HT-29 (cell line): ENCODE measurements around the gene TBCD. TPM values are rescaled to one million over a fixed set of nuclear protein-coding genes. Genes with fewer than 3 reads are reported as not detected.

Experiments used
- DNase-seq: peaks from one replicate; pipeline ENCODE4 v3.0.0-alpha.2; 2015; ENCODE audit warnings: low spot score
- total RNA-seq: library from RNA; depleted of rRNA; stranded (reverse); fragments of >200 nt; shearing (Covaris generic); gene quantifications from 2 replicates; pipeline ENCODE4 v1.2.3, GENCODE V29; 2014

The TBCD gene
- total RNA-seq, 1 experiment from 2014 or later, result 72.0 TPM

DNA sequence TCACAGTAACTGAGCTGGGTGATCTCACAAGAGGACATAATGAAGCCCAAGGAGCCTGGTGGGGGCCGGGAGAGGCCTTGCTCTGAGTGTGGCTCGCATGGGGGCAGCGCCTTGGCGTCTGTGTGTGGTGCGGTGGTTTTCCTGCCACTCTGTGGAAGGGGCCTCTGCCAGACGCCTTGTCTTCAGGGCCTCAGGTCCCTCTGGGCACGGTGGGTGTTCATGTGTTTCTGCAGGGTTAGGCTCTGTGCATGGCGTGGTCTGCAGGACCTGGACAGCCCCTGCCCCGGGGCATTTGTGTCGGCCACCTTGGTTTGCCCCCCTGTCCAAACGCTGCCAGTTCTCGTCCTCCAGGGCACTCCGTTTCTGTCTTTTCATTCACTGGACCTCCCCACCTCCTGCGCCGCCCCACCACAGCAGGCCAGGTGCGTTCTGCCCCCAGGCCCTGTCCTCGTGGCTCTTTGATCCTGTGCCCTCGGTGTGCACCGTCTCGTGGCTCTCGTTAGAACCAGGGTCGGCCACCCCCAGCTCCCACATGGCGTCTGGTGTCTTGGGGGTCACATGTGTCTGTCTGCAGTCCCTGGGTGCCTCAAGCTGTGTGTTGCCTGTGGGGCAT is 131.7 kb downstream of the TBCD start:
- DNase-seq, result no peak

GRCh38 chr17:82884341-82884969 is 132.6 kb downstream of the TBCD start:
- DNase-seq, result no peak

GRCh38 chr17:82884970-82885353 is 133.1 kb downstream of the TBCD start:
- DNase-seq, result no peak

DNA sequence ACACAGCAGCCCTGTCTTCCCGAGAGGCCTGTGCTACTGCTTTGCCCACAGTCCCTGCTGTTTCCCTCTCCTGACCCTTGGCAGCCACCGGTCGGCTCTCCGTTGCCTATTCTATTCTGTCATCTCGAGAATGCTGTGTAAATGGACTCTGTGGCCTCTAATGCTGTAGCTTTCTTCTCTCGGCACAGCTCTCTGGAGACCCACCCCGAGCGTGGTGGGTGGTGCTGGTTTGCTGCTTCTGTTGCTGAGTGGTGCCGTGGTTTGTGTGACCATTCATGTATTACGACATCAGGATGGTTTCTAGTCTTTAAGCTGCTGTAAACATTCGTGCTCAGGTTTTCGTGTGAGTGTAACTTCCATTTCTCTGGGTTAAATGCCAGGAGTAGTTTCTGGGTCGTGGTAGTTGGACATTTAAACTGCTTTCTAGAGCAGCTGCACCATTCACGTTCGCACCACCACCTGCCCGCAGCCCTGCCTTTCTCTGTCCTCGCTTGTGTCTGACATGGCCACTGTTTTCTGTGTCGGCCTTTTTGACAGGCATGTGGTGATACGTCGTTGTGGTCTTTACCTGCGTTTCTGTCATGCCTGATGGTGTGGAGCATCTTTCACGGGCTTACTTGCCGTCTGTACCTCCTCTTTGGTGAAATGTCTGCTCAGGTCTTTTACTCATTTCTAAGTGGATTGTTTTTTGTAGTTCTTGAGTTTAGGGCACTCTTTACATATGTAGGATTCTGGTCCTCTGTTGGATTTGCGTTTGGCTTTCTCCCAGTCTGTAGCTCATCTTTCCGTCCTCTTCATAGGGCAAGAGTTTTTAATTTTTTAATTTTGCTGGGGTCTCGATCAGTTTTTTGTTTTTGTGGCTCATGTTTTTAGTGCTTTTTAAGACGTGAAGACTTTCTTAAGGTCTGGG is 135.6 kb downstream of the TBCD start:
- peak; percentile 54 for DNase-seq

GRCh38 chr17:82888583-82889495 is 137.0 kb downstream of the TBCD start:
- DNase-seq, result peak; percentile 87

GRCh38 chr17:82889496-82890338 is 137.9 kb downstream of the TBCD start:
- DNase-seq, result peak; percentile 98

DNA sequence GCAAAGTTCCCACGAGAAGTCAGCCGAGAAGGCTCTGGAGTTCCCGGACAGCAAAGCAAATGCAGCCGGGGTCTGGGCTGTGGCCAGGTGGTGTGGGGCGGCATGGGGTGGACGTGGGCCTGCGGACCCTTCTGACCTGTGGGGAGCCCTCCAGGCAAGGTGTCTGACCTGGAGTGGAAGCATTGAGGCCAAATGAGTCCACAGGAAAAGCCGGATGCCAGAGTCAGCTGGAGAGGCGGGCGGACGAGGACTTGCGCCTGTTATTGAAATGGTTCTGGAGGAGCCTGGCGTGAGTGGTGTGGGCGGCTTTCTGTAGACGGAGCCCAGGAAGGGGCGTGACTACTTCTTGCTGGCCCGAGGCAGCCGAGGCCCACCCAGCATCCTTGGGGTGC is 138.5 kb downstream of the TBCD start:
- no peak for DNase-seq

- no peak for DNase-seq
These were observed 139.2 kb downstream of the TBCD start for GRCh38 chr17:82890926-82891678.

- no peak for DNase-seq
These were observed 140.0 kb downstream of the TBCD start for GRCh38 chr17:82891911-82892310.

GRCh38 chr17:82892899-82893565 is 141.2 kb downstream of the TBCD start:
- no peak for DNase-seq

DNA sequence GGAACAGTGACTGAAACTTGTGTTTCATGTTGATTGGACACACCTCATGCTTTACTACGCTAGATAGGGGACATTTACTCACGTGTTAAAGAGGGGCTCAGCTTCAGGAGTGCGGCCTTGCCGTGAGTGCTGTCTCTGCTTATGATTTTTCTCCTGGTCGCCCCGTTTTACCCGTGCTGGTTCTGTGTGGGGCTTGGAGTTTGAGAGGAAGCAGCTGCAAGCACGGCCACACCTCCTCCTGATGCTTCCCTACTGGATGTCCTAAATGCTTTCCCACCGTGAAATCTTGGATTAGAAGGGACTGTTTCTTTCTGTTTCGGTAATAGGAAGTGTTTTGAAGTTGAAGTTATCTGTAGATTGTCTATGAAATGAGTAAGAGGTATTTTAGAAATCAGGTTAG is 141.9 kb downstream of the TBCD start:
- no peak for DNase-seq

- DNase-seq, result no peak
These were observed 142.5 kb downstream of the TBCD start for GRCh38 chr17:82894389-82894788.

GRCh38 chr17:82895087-82895486 is 143.2 kb downstream of the TBCD start:
- DNase-seq, result no peak

GRCh38 chr17:82896071-82897000 is 144.5 kb downstream of the TBCD start:
- no peak for DNase-seq

- DNase-seq, result no peak
These were observed 145.8 kb downstream of the TBCD start for GRCh38 chr17:82897514-82898249.

DNA sequence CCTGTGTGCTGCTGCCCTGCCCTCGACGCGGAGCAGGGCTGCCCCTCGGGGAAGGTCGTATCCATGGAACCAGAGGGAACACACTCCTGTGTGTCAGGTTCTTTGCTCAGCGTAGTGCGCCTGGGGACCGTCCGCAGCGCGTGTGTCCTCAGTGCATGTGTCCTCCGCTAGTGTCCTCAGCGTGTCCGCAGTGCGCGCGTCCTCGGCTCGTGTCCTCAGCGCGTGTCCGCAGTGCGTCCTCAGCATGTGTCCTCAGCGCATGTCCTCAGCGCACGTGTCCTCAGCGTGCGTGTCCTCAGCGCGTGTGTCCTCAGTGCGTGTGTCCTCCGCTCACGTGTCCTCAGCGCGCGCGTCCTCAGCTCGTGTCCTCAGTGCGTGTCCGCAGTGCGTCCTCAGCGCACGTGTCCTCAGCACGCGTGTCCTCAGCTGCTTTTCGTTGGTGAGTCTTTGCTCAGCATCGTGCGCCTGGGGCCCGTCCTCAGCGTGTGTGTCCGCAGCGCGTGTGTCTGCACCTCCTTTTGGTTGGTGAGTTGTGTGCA is 147.2 kb downstream of the TBCD start:
- DNase-seq, result no peak

GRCh38 chr17:82899941-82900340 is 148.1 kb downstream of the TBCD start:
- no peak for DNase-seq
